ENCODE measurements around the gene PPP2R1B. TPM values are rescaled to one million over a fixed set of nuclear protein-coding genes. Genes with fewer than 3 reads are reported as not detected.

The PPP2R1B gene
- polyA plus RNA-seq, 1 donor from 2014 or later, result 10.4 TPM

- H3K27ac ChIP-seq (ENCODE audit: low read length), result no peak overlapping the region
- H3K9ac ChIP-seq (ENCODE audit: low read length), result no peak overlapping the region
- H3K36me3 ChIP-seq (ENCODE audit: insufficient read depth, low read length), result peaks cover 8% of the 10 kb centered on the region
Observed at GRCh38 chr11:111743700-111744099, 22.5 kb downstream of the PPP2R1B start.

GRCh38 chr11:111741751-111742150, 24.4 kb downstream of the PPP2R1B start:
- Histone ChIP-seq H2AFZ (ENCODE audit: low read depth, low read length) (no peak overlapping the region), H3F3A (ENCODE audit: insufficient read depth, low read length, poor library complexity, severe bottlenecking) (no peaks in the 10 kb centered on the region), H3K9me2 (ENCODE audit: insufficient read depth, low read length) (no peaks in the 10 kb centered on the region), H3K36me3 (ENCODE audit: insufficient read depth, low read length) (peaks cover 8% of the 10 kb centered on the region), H3K4me3 (ENCODE audit: low read length) (no peak overlapping the region), H3K9me3 (ENCODE audit: low read length) (no peaks in the 10 kb centered on the region), H3K4me2 (ENCODE audit: low read length) (no peak overlapping the region), H3K27me3 (ENCODE audit: insufficient read depth, low read depth, low read length) (no peaks in the 10 kb centered on the region), H3K9ac (ENCODE audit: low read length) (no peak overlapping the region), H3K79me2 (replicated peaks; ENCODE audit: insufficient read depth, low read length) (no peaks in the 10 kb centered on the region), H4K20me1 (ENCODE audit: insufficient read depth) (no peaks in the 10 kb centered on the region), H3K27ac (ENCODE audit: low read length) (no peak overlapping the region)
- TF ChIP-seq SMC3 (conservative IDR thresholded peaks at IDR 0.05; ENCODE audit: poor library complexity) (no peak), RAD21 (conservative IDR thresholded peaks at IDR 0.05) (no peak), MXI1 (conservative IDR thresholded peaks at IDR 0.05; ENCODE audit: poor library complexity, severe bottlenecking) (no peak), POLR2AphosphoS5 (IDR thresholded peaks at IDR 0.05) (no peak), CTCF (IDR thresholded peaks at IDR 0.05; ENCODE audit: poor library complexity, severe bottlenecking) (no peak), TAF1 (IDR thresholded peaks at IDR 0.05; ENCODE audit: low read depth) (no peak), REST (IDR thresholded peaks at IDR 0.05; ENCODE audit: borderline replicate concordance) (no peak)

More at GRCh38 chr11:111743700-111744099, 22.5 kb downstream of the PPP2R1B start:
- no peaks in the 10 kb centered on the region for H3F3A ChIP-seq (ENCODE audit: insufficient read depth, low read length, poor library complexity, severe bottlenecking)
- no peaks in the 10 kb centered on the region for H3K27me3 ChIP-seq (ENCODE audit: insufficient read depth, low read depth, low read length)
- H3K4me3 ChIP-seq (ENCODE audit: low read length), result no peak overlapping the region
- H3K9me3 ChIP-seq (ENCODE audit: low read length), result no peaks in the 10 kb centered on the region
- H3K79me2 ChIP-seq (replicated peaks; ENCODE audit: insufficient read depth, low read length), result no peaks in the 10 kb centered on the region
- H3K9me2 ChIP-seq (ENCODE audit: insufficient read depth, low read length), result no peaks in the 10 kb centered on the region
- TF ChIP-seq EP300 (conservative IDR thresholded peaks at IDR 0.05; ENCODE audit: poor library complexity, severe bottlenecking) (no peak), CTCF (IDR thresholded peaks at IDR 0.05; ENCODE audit: poor library complexity, severe bottlenecking) (no peak), RAD21 (conservative IDR thresholded peaks at IDR 0.05) (no peak), MXI1 (conservative IDR thresholded peaks at IDR 0.05; ENCODE audit: poor library complexity, severe bottlenecking) (no peak), SMC3 (conservative IDR thresholded peaks at IDR 0.05; ENCODE audit: poor library complexity) (no peak), REST (IDR thresholded peaks at IDR 0.05; ENCODE audit: borderline replicate concordance) (no peak), POLR2AphosphoS5 (IDR thresholded peaks at IDR 0.05) (no peak), EZH2 (IDR thresholded peaks at IDR 0.05; ENCODE audit: borderline replicate concordance, insufficient read depth, low read length, poor library complexity, severe bottlenecking) (no peak), TAF1 (IDR thresholded peaks at IDR 0.05; ENCODE audit: low read depth) (no peak)
- H4K20me1 ChIP-seq (ENCODE audit: insufficient read depth), result no peaks in the 10 kb centered on the region
- H2AFZ ChIP-seq (ENCODE audit: low read depth, low read length), result no peak overlapping the region
- no peak overlapping the region for H3K4me2 ChIP-seq (ENCODE audit: low read length)

Measured in neural cell (in vitro differentiated cells).